ENCODE results near the gene GRAP2. TPM values are rescaled to one million over a fixed set of nuclear protein-coding genes. Genes with fewer than 3 reads are reported as not detected.

Gene GRAP2
- total and polyA plus RNA-seq, 2 of the 4 experiments (the other 2 are of a cell fraction) = not detected

DNA sequence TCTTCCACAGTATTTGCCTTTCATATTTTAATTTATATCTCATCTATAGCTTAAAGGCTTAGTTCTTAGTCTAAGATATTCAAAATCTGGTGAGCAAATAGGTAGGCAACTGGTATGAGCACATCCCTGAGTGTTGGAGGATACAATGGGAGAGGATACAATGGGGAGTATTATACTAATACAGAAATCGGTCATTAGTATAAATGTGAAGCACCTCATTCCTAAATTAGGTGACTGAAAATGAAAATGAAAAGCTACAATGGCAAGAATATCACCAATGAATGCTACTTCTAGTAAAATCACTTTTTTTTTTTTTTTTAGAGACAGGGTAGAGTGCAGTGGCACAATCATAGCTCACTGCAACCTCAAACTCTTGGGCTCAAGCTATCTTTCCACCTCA, 28.3 kb upstream of the GRAP2 start:
- Histone ChIP-seq H3K9me1 (ENCODE audit: insufficient read depth, low read length) (no peaks in the 10 kb centered on the region), H3K79me1 (ENCODE audit: low read depth in 1 of 2, low read length in 2 of 2) (no peaks in the 10 kb centered on the region), H2AK9ac (replicated peaks; ENCODE audit: low read depth, low read length, poor library complexity) (no peak overlapping the region), H3K4me3 (ENCODE audit: insufficient read depth, low read depth, low read length) (no peak overlapping the region), H3K4me1 (ENCODE audit: control insufficient read depth, insufficient read depth, low read length) (no peaks in the 10 kb centered on the region), H3K4me2 (ENCODE audit: low read depth, low read length) (no peak overlapping the region), H2AK5ac (ENCODE audit: low read depth, low read length) (no peak overlapping the region), H2BK5ac (ENCODE audit: low read depth, low read length, poor library complexity, severe bottlenecking) (no peak overlapping the region), H2BK120ac (ENCODE audit: low read depth, low read length) (no peak overlapping the region), H3K9me3 (ENCODE audit: control insufficient read depth, insufficient read depth, low read length) (peaks cover 1% of the 10 kb centered on the region; the same call in 1 of the 2 replicates), H2BK20ac (ENCODE audit: low read depth, low read length) (no peak overlapping the region), H3K4ac (ENCODE audit: low read depth, low read length) (no peak overlapping the region), H3K14ac (replicated peaks; ENCODE audit: low read depth, low read length) (no peak overlapping the region), H3K56ac (ENCODE audit: extremely low read depth, insufficient read depth, low read length) (no peak overlapping the region), H4K5ac (ENCODE audit: low read depth, low read length) (no peak overlapping the region), H2BK15ac (ENCODE audit: low read depth, low read length) (no peak overlapping the region), H2AFZ (replicated peaks; ENCODE audit: low read length, poor library complexity) (no peak overlapping the region), H3K23ac (ENCODE audit: low read depth, low read length) (no peak overlapping the region), H3K36me3 (ENCODE audit: control insufficient read depth, insufficient read depth, low read length) (no peaks in the 10 kb centered on the region), H4K20me1 (ENCODE audit: insufficient read depth, low read length) (no peaks in the 10 kb centered on the region), H3K27me3 (ENCODE audit: control insufficient read depth, insufficient read depth, low read length) (peaks cover 15% of the 10 kb centered on the region), H3K18ac (ENCODE audit: low read depth, low read length) (no peak overlapping the region), H3K9ac (ENCODE audit: low read depth, low read length) (no peak overlapping the region), H3K27ac (ENCODE audit: insufficient read depth, low read length) (no peak overlapping the region), H4K8ac (ENCODE audit: low read depth in 2 of 2, low read length in 2 of 2) (no peak overlapping the region), H4K91ac (ENCODE audit: insufficient read depth, low read depth, low read length) (no peak overlapping the region)
- CTCF ChIA-PET = no interaction called here
- TF ChIP-seq, protein P1, sequence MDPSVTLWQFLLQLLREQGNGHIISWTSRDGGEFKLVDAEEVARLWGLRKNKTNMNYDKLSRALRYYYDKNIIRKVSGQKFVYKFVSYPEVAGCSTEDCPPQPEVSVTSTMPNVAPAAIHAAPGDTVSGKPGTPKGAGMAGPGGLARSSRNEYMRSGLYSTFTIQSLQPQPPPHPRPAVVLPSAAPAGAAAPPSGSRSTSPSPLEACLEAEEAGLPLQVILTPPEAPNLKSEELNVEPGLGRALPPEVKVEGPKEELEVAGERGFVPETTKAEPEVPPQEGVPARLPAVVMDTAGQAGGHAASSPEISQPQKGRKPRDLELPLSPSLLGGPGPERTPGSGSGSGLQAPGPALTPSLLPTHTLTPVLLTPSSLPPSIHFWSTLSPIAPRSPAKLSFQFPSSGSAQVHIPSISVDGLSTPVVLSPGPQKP (IDR thresholded peaks at IDR 0.05; ENCODE audit: borderline replicate concordance, low read depth, low read length) = no peak
- TF ChIP-seq USF2 (IDR thresholded peaks at IDR 0.05; ENCODE audit: low read depth, low read length) = no peak
- TF ChIP-seq CEBPB (IDR thresholded peaks at IDR 0.05; ENCODE audit: low read depth, low read length) = no peak
- no peak for TF ChIP-seq MAZ (IDR thresholded peaks at IDR 0.05; ENCODE audit: borderline replicate concordance, low read depth, low read length)
- ATAC-seq (ENCODE audit: low read depth) (no peak), DNase-seq (no peak)
- WGBS, 2 experiments (ENCODE audit: extremely low coverage in 2 of 2, insufficient read length in 1 of 2) = no CpG with 5 or more reads among the region's 1 CpG
- no TSS peak for BruUV-seq (replicated peaks)
- in situ Hi-C loops (cut with MboI; ENCODE audit: low sequenced_read_pairs) = no loop called here
- POLR2A ChIA-PET (ENCODE audit: unreplicated experiment) = no interaction called here
- dilution Hi-C loops (cut with HindIII; ENCODE audit: low sequenced_read_pairs, unreplicated experiment) = no loop called here
- intact Hi-C loops (cut with micrococcal nuclease) = no loop called here
